RWPE2 (cell line): ENCODE data around the gene RPIA.

Experiments
- ATAC-seq: fragments of 200-7000 bp; cut with Tn5 transposase; 3 replicates; pipeline ENCODE4 v1.9.1; 2021; ENCODE audit warnings: low read depth
- DNase-seq: peaks from one replicate; pipeline ENCODE4 v3.0.0-alpha.2; 2020; ENCODE audit warnings: low spot score
- H3K27ac ChIP-seq: fragments of 450-650 bp; 2 replicates; pipeline ENCODE4 v1.5.1; 2017; ENCODE audit warnings: mild to moderate bottlenecking; ENCODE audit not compliant: poor library complexity, severe bottlenecking
- H3K27me3 ChIP-seq: fragments of 250-450 bp; sonication (Bioruptor Pico); 2 replicates; pipeline ENCODE4 v1.5.1; 2021; ENCODE audit warnings: mild to moderate bottlenecking, moderate library complexity; ENCODE audit not compliant: insufficient read depth, poor library complexity, severe bottlenecking
- H3K36me3 ChIP-seq: fragments of 250-450 bp; sonication (Bioruptor Pico); 2 replicates; pipeline ENCODE4 v1.5.1; 2020; ENCODE audit warnings: low read depth, mild to moderate bottlenecking, moderate library complexity
- H3K4me1 ChIP-seq: fragments of 250-450 bp; sonication (Bioruptor Pico); 2 replicates; pipeline ENCODE4 v1.5.1; 2021; ENCODE audit warnings: mild to moderate bottlenecking, moderate library complexity; ENCODE audit not compliant: insufficient read depth, poor library complexity, severe bottlenecking
- H3K4me3 ChIP-seq: fragments of 250-450 bp; sonication (Bioruptor Pico); 2 replicates; pipeline ENCODE4 v1.5.1; 2021; ENCODE audit warnings: mild to moderate bottlenecking, moderate library complexity; ENCODE audit not compliant: severe bottlenecking
- H3K9me3 ChIP-seq: fragments of 250-450 bp; sonication (Bioruptor Pico); 2 replicates; pipeline ENCODE4 v1.5.1; 2021; ENCODE audit warnings: mild to moderate bottlenecking, moderate library complexity; ENCODE audit not compliant: severe bottlenecking
- TF ChIP-seq, protein P1 (sequence below): fragments of 450-650 bp; IDR thresholded peaks from one replicate; pipeline ENCODE4 v1.5.1; 2017; ENCODE audit warnings: mild to moderate bottlenecking, moderate library complexity; ENCODE audit not compliant: poor library complexity, severe bottlenecking

Gene RPIA

DNA sequence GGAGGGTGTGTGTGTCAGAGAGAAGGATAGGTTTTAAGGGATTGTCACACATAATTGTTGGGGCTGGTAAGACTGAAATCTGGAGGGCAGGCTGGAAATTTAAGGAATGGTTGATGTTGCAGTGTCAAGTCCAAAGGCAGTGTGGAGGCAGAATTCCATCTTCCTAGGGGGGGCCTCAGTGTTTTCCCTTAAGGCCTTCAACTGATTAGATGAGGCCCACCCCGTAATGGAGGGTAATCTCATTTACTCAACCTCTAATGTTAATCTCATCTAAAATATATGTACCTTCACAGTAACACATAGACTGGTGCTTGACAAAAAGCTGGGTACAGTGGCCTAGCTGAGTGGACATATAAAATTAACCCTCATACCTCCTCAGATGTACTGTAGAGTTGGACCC lies 30.9 kb upstream of the RPIA start:
- Histone ChIP-seq H3K4me1 (peaks cover 35% of the 10 kb centered on the region), H3K36me3 (no peaks in the 10 kb centered on the region), H3K9me3 (no peaks in the 10 kb centered on the region), H3K27me3 (no peaks in the 10 kb centered on the region), H3K4me3 (no peak overlapping the region), H3K27ac (no peak overlapping the region)
- TF ChIP-seq, protein P1, sequence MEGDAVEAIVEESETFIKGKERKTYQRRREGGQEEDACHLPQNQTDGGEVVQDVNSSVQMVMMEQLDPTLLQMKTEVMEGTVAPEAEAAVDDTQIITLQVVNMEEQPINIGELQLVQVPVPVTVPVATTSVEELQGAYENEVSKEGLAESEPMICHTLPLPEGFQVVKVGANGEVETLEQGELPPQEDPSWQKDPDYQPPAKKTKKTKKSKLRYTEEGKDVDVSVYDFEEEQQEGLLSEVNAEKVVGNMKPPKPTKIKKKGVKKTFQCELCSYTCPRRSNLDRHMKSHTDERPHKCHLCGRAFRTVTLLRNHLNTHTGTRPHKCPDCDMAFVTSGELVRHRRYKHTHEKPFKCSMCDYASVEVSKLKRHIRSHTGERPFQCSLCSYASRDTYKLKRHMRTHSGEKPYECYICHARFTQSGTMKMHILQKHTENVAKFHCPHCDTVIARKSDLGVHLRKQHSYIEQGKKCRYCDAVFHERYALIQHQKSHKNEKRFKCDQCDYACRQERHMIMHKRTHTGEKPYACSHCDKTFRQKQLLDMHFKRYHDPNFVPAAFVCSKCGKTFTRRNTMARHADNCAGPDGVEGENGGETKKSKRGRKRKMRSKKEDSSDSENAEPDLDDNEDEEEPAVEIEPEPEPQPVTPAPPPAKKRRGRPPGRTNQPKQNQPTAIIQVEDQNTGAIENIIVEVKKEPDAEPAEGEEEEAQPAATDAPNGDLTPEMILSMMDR: no peak
- DNase-seq: no peak
- ATAC-seq: no peak

DNA sequence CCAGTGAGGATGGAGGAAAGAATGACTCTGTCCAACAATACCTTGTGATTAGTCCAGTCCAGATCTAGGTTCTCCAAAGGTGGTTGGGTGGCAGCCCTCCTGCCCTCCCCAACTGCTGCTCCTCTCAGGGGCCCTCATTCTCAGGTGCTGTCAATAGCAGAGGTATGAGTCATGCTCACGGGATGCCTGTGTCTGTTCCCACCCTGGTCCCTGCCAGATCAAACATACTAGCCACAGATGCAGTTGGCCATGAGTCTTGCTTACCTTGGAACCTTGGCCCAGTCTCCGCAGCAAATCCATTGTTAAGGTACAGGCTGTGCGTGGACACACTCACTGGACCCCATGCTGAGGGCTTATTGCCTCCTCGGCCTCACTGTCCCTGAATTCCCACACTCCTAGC lies 24.9 kb upstream of the RPIA start:
- Histone ChIP-seq H3K27ac (no peak overlapping the region), H3K4me1 (peaks cover 5% of the 10 kb centered on the region), H3K27me3 (no peaks in the 10 kb centered on the region), H3K4me3 (no peak overlapping the region), H3K9me3 (no peaks in the 10 kb centered on the region), H3K36me3 (no peaks in the 10 kb centered on the region)
- TF ChIP-seq, protein P1: no peak
- ATAC-seq (peak; percentile 58; the same call in 2 of the 3 replicates), DNase-seq (no peak)

DNA sequence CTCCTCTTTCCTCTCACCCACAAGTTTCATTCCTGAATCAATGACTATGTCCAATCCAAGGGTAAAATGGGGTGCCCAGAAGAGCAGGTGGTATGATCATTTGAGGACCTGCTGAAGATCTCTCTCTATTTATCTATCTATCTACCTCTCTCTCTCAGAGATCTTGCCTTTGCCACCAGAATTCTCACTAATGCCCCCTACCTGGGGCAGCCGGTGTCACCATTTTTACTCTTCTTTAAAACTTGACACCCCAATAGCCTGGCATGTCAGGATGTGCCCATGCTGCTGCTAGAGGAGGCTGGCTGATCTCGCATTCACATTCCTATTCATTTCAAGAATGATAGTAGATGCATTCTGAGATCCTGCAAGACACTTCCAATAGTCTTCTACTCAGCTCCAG lies 24.3 kb upstream of the RPIA start:
- no peak for ATAC-seq
- H3K36me3 ChIP-seq: no peaks in the 10 kb centered on the region
- TF ChIP-seq, protein P1: no peak
- DNase-seq: no peak
- no peaks in the 10 kb centered on the region for H3K27me3 ChIP-seq
- H3K4me1 ChIP-seq: peaks cover 5% of the 10 kb centered on the region
- no peak overlapping the region for H3K4me3 ChIP-seq
- H3K27ac ChIP-seq: no peak overlapping the region
- no peaks in the 10 kb centered on the region for H3K9me3 ChIP-seq

DNA sequence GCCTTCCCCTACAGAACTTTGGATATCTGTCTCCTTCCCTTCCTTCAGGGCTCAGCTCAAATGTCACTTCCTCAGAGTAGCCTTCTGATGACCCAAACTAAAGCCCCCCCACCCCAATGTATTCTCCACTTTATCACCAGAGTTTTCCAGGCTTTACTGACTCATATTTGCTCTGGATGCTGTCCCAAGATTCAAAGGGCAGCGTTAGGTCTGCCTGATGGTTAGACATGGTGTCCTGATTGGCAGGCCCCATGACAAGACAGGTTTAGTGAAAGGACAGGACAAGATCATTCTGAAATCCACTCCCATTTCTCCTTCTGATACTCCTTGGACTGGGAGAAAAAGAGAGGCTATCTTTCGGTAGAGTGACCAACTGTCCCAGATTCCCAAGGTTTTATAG lies 22.6 kb upstream of the RPIA start:
- Histone ChIP-seq H3K4me1 (peaks cover 5% of the 10 kb centered on the region), H3K9me3 (no peaks in the 10 kb centered on the region), H3K36me3 (no peaks in the 10 kb centered on the region), H3K27me3 (no peaks in the 10 kb centered on the region), H3K27ac (no peak overlapping the region), H3K4me3 (no peak overlapping the region)
- TF ChIP-seq, protein P1: no peak
- DNase-seq: no peak
- ATAC-seq: no peak

DNA sequence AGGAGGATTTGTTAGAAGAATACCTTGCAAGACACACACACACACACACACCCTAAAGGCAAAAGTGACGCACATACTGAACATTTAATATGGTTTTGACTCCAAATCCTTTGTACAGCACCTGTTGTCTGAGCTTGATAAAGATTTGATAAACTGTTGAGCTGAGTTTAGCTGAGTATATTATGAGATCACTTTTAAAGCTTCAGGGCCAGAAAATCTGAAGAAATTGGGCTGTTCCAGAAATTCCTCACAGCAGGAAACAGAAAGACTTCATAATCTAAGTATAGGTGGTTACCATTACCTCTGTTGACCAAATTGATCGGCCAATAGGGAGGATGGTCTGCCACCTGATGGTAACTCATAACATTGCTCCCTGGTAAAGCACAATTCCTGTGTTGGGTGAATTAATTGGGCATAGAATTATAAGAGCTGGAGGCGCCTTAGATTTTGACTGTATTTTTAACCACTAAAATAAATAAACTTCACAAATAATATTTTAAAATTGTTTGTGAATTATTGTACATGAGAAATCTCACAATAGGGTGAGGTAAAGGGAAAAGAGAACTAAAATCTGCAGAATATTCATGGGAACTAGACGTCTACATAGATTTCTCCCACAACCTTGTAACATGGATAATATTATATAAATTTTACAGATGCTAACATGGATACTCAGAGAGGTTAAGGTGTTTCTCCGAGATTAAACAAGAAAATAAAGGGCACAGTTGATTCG lies 21.8 kb upstream of the RPIA start:
- H3K36me3 ChIP-seq: no peaks in the 10 kb centered on the region
- no peaks in the 10 kb centered on the region for H3K27me3 ChIP-seq
- no peak overlapping the region for H3K27ac ChIP-seq
- no peak for DNase-seq
- peak; percentile 76 for ATAC-seq
- H3K4me1 ChIP-seq: peaks cover 5% of the 10 kb centered on the region
- TF ChIP-seq, protein P1: peak; percentile 87
- no peaks in the 10 kb centered on the region for H3K9me3 ChIP-seq
- no peak overlapping the region for H3K4me3 ChIP-seq
